ENCODE data around the gene KCNG1.
"Not testable (repeated sequence)": the region's sequence is repeated elsewhere in the genome, so short reads cannot be mapped to it uniquely, and the experiment has no call there.

Gene KCNG1

DNA sequence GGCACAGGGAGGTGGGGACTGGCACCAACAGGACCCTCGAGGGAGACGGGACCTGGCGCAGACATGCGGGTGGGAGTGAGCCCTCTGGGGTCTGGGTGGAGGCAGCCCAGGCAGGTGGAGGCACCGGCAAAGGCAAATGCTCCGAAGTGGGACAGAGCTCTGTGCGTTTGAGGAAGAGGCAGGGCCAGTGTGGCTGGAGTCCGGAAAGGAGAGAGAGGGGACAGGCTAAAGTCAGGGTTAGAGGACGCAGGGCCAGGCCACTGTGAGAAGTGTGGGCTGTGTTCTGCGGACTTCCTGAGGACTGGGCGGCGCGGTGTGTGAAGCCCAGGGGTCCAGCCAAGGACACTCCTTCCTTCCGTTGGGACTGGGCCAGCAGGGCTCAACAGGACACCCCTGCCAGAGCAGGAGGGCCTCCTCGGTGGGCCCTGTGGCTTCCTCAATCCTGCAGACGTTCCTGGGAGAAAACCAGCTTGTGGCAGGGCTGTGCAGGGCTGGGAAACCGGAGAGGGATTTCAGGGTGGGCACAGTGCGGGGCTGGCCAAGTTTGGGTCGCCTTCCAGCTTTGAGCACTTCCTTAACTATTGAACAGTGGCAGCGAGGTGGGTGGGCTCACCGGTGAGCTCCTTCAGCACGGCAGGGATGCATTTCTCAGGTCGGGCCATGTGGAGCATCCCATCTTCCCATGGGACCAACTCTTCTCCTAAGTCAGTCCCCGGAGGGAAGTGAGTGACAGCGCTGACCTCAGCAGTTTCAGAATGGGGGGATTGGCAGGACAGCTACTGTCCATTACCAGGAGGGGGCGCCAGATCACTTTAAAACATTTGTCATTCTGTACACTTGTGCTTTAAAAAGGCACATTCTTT lies 41.8 kb downstream of the KCNG1 start:
- peak in 4 of 5 experiments; percentile 20 to 52 (median 41) for DNase-seq

DNA sequence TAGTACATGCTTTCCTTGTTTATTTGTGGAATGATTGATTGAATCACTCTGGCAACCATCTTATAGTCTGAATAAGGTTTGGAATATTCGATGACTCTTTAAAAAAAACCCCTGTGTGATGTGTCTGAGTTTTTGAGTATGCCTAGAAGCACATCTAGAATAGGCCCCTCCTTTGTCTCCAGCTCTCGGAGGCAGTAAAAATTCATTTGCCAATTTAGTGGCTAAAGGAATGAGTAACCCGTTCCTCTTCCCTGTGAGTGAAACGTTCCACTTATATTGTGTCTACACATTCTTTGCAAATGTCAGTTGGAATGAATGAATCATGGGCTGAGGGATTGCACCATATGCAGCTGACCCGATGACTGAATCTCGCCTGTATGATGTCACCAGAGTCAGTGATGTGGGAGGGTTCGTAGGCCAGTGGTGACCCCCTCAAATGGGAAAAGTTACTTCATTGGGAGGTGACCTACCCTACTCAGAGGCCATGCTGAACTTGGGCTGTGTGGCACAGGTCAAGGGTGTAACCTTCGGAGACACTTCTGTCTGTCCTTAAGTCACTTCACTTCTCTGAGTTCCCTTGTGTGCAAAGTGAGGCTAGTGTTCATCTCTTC lies 42.7 kb downstream of the KCNG1 start:
- DNase-seq: no peak

DNA sequence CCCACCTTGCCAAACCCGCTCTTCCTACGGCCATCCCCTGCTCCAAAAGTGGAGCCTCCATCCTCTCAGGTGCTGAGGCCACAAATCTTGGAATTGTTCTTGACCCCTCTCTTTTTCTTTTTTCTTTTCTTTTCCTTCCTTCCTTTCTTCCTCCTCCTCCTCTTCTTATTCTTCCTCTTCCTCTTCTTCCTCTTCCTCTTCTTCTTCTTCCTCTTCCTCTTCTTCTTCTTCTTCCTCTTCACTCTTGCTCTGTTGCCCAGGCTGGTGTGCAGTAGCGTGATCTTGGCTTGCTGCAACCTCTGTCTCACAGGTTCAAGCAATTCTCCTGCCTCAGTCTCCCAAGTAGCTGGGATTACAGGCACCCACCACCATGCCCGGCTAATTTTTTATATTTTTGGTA lies 44.4 kb downstream of the KCNG1 start:
- not testable (repeated sequence) for DNase-seq

DNA sequence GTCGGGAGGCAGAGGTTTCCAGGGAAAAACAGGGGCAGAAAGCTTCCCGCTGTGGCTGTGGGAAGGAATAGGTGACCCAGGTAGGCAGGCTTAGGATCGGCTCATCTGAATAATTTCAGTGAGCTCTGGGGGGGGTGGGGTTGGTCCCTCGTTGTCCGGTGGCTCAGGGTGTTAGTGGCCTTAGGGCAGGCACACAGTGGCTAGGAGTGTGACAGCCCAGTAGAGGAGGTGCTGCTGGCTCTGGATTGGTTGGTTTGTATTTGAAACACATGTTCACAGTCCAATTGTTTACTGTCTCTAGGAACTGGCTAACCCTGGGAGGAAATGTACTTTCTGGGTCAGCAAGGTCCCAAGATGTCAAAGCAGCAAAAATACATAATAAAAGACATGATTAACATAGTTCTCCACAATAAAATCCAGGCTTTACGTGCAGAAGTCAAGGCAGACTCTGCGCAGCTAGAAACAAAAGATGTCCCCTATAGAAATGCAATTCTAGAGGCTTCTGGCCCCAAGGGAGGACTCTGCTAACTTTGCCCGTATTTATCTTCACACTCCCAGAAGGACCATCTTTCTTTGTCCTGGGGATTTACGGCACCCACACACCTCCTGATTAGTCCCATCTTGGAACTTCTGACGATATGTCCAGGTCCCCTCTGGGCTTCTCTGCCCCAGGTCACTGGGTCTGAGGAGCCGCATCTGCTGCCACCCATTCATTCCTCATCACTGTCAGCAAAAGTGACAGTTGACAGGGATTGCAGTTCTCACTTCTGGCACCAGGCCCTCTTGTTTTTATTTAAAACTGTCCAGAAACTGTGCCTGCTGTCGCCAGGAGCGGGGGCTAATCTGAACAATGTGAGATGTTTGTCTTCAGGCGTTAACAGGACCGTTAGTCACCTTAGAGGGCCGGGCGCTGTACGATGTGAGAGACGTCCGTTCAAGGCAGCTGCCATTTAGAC lies 45.6 kb downstream of the KCNG1 start:
- no peak for DNase-seq

DNA sequence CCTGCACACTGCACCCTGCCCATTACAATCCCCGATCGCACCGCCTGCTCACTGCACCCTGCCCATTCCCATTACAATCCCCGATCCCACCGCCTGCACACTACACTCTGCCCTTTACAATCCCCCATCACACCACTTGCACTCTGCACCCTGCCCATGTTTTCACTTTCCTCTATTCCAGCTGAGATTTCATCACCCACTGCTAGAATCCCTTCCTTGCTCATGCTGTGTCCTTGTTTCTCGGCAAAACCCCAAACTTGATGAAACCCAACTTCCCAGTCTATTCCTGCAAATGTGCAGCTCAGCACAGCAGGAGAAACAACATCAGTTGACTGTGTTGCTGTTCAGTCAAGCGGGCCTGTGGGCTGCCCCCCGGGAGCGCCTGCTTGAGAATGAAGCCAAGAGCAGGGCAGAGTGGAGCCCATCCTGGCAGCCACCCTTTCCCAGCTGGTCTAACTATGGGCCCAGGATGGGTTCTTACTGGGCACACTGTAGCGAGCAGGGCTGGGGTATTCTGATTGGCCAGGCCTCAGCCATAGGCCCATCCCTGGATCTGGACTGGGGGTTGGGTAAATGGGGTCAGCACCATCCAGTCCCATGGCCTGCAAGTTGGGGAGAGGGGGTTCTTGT lies 47.1 kb downstream of the KCNG1 start:
- no peak for DNase-seq

DNA sequence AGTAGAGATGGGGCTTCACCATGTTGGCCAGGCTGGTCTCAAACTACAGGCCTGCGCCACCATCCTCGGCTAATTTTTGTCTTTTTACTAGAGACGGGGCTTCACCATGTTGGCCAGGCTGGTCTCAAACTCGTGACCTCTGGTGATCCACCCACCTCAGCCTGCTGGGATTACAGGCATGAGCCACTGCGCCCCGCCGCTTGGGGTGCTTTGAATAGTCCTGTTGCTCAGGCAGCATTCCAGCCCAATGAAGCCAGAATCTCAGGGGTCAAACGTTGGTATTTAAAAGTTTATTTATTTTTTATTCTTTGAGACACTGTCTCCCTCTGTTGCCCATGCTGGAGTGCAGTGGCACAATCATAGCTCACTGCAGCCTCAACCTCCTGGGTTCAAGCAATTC lies 53.0 kb downstream of the KCNG1 start:
- no peak for DNase-seq

DNA sequence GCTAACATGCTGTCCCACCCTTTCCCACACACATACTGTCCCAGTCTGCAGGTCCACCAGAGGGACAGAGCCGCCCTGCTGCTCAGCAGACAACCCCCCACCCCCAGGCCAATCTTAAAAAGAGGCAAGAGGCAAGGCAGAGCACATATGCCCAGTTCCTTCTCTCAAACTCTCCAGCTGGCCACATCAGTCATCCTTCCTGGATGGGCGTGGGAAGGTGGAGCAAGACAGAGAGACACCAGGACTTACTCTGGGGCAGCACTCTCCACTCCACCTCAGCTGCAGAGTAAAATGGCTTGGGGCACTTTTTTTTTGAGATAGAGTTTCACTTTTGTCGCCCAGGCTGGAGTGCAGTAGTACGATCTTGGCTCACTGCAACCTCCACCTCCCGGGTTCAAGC lies 53.5 kb downstream of the KCNG1 start:
- no peak for DNase-seq

DNA sequence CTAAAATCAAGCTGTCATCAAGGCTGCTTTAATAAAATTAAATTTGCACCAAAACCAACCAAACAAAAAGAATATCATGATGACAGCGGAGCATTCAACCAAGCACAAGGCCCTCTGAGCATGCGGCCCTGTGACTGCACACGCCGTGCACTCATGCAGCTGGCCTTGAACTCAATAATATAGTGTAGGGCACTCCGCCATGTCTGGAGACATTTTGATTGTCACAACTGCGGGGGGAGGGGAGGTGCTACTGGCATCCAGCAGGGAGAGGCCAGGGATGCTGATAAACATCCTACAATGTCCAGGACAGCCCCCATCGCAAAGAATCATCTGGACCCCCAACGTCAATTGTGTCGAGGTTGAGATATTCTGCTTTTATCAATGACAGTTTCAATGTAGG lies 54.6 kb downstream of the KCNG1 start:
- DNase-seq: no peak

DNA sequence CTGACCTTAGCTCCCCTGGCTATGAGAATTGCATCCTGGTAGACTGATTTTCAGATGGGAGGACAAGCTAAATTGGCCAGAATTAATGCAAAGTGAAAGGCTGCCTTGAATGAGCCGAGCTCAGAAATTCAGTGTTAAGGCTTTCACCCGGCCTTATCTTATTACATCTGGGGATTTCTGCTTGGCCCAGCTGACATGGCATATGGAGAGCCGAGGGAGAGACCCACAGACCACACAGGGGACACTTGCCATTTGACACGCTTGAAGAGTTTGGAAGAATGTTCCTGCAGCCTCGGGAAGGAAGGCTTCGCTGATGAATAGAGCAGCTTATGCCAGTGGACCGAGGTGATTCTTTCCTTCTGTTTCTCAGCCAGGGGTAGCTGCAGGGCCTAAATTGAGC lies 55.3 kb downstream of the KCNG1 start:
- no peak for DNase-seq

DNA sequence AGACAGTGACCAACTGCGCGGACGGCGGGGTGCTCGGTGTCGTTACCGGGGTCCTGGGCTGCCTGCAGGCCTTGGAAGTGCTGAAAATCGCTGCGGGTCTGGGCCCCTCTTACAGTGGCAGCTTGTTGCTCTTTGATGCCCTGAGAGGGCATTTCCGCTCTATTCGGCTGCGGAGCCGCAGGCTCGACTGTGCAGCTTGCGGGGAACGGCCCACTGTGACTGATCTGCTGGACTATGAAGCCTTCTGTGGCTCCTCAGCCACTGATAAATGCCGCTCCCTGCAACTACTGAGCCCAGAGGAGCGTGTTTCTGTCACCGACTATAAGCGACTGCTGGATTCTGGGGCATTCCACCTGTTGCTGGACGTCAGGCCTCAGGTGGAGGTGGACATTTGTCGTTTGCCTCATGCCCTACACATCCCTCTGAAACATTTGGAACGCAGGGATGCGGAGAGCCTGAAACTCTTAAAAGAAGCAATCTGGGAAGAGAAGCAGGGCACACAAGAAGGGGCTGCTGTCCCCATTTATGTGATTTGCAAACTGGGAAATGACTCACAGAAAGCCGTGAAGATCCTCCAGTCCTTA lies 63.3 kb downstream of the KCNG1 start:
- DNase-seq: no peak

DNA sequence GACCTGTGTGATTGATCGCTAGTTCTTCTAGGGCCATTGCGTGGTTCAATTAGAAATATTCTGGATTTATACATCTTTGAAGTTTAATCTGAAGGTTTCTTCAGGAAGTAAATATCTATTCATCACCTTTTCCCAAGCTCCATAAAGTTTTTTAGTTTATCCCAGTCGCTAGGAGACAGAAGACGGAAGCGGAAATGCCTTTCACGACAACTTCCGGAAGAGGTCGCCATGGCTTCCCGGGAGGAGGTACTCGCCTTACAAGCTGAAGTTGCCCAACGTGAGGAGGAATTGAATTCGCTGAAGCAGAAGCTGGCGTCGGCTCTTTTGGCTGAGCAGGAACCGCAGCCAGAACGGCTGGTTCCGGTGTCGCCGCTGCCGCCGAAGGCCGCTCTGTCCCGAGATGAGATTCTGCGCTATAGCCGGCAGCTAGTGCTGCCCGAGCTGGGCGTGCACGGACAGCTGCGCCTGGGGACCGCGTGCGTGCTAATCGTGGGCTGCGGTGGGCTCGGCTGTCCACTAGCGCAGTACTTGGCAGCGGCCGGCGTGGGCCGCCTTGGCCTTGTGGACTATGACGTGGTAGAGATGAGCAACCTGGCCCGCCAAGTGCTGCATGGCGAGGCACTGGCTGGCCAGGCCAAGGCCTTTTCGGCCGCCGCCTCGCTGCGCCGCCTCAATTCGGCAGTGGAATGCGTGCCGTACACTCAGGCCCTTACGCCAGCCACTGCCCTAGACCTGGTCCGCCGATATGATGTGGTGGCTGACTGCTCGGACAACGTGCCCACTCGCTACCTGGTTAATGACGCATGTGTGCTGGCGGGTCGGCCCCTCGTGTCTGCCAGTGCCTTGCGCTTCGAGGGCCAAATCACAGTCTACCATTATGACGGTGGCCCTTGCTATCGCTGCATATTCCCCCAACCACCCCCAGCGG lies 64.0 kb downstream of the KCNG1 start, which contains the start of gene MOCS3:
Gene MOCS3, plus strand, starts transcription at position 204 of the 928 bp plus-strand sequence. Its CDS starts 25 bp downstream, at position 229.
- peak; percentile 47 to 94 (median 77) for DNase-seq

DNA sequence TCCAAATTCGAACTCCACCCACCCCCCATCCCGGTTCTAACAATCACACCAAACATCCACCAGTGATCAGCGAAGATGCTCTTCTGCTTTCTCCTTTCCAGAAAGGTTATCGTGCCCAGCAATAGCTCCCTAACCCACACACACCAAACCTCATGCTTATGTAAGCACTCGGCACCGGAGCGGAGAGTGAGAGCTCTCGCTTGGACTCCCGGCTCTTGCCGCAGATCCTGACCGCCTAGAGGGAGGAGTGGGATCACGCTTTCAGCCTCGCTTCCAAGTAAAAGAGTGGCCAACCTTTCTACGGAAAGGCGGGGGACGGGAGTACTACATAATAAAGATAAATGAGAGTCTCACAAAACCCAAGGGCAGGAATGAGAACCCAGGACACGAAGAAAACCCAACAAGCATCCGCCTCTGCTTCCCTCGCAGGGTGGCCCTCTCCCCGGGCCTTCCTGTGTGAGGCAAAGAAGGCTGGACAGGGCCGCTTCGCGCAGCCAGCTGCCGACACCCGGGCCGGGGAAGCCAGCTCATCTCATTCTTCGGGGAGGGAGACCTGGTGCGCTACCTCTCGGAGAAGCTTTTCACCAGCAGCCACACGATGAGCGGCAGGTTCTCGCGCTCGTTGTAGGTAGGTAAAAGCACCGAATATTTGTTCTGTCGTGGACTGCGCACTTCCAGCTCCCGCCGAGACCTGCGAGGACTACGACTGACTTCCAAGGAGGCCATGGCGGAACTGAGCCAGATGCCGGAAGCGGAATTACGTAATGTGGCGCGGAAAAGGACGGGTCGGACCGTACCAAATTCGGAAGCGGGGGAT lies 64.9 kb downstream of the KCNG1 start, which contains the start of gene DPM1:
Gene DPM1, minus strand, starts transcription at position 735 of the 817 bp plus-strand sequence. Its CDS starts 9 bp downstream, at position 726.
- DNase-seq: peak; percentile 66 to 92 (median 84)

DNA sequence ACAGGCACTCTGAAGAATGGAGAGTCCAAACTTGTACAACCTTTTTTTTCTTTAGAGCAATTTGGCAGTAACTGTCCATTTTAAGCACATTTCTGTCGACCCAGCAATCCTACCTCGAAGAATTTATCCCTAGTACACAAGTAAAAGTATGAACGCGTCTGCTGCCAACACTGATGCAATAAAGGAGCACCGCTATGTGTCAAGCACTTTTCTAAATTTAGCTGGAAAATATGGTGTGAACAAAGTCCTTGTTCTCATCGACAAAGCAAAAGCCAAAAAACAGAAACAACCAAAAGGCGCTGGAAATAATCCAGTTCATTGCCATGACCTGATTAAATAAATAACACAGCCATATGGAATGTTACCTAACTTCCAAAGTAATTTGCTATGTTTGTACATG lies 65.6 kb downstream of the KCNG1 start:
- no peak for DNase-seq

DNA sequence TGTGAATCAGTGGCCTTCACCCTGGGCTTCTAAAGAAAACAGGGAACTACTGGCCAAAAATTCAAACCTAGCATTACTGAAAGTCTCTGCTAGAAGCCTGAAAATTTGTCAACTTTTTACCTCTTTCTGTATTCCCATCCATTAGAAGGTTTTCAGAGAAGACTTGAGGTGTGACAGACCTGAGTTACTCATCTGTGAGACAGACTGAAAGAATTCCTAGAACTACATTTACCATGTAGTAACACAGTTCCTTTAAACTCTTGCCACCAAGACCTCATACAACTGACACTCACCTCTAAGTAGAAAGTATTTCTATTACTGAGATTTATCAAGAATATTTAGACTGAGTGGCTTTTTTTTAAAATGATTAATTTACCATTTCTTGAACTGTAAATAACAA lies 69.1 kb downstream of the KCNG1 start:
- no peak for DNase-seq

All from T-helper 2 cell (primary cell).